GM12878 (cell line): ENCODE results near the gene ARHGAP45. TPM values are rescaled to one million over a fixed set of nuclear protein-coding genes. Genes with fewer than 3 reads are reported as not detected.
A peak's percentile ranks its signal among the peaks of the same experiment; 100 is the strongest.

Experiments used
- ATAC-seq: fragments of 200-7000 bp; cut with Tn5 transposase; 3 replicates; pipeline ENCODE4 v1.9.1; 2020; ENCODE audit warnings: mild to moderate bottlenecking, moderate library complexity
- BruUV-seq: library from RNA; stranded (reverse); fragments of 400-500 nt; replicated peaks from 2 replicates; lab custom pipeline; 2021; lab: Mats Ljungman, UMichigan
- CTCF ChIA-PET: fragments of 300-600 bp; sonication (Branson Sonifier 250); formaldehyde crosslinking; extraction: SDS; loops from one replicate; lab custom pipeline; 2021; ENCODE audit warnings: inconsistent platforms; lab: Yijun Ruan, JAX
- POLR2A ChIA-PET: fragments of 350-600 bp; formaldehyde crosslinking; extraction: SDS; loops from one replicate; lab custom pipeline; 2021; ENCODE audit warnings: inconsistent platforms; lab: Charles Lee
- RAD21 ChIA-PET: fragments of 300-600 bp; sonication (Branson Sonifier 250); formaldehyde crosslinking; loops from one replicate; lab custom pipeline; 2023; ENCODE audit warnings: antibody characterized with exemption; ENCODE audit not compliant: unreplicated experiment; lab: Charles Lee
- SMC1A ChIA-PET: fragments of 300-600 bp; sonication (Branson Sonifier 250); formaldehyde crosslinking; loops from one replicate; lab custom pipeline; 2023; ENCODE audit not compliant: unreplicated experiment, uncharacterized antibody; lab: Charles Lee
- DNase-seq: peaks from one replicate; pipeline ENCODE4 v3.0.0-alpha.2; 2011; ENCODE audit warnings: low read depth, low spot score
- FAIRE-seq: peaks from 3 replicates; lab custom pipeline; 2011; peaks lifted over from hg19 to GRCh38; lab: Jason Lieb, UNC
- H2AFZ ChIP-seq: 2 replicates; pipeline ENCODE4 v1.6.0; 2011; ENCODE audit warnings: low read depth, low read length, control low read depth; ENCODE audit not compliant: control insufficient read depth
- H3K27ac ChIP-seq: 2 replicates; pipeline ENCODE4 v1.5.1; 2011; ENCODE audit warnings: control low read depth; ENCODE audit not compliant: control insufficient read depth, insufficient read depth
- H3K27me3 ChIP-seq, 2 experiments: replicated peaks in 1 of 2; 2 replicates each; pipeline versions ENCODE4 v1.6.0 to v1.6.1; 2011; ENCODE audit warnings: low read length in 1 of 2; ENCODE audit not compliant: control insufficient read depth in 2 of 2, insufficient read depth in 2 of 2
- H3K36me3 ChIP-seq, 2 experiments: 2 replicates each; pipeline ENCODE4 v1.5.1; 2011; ENCODE audit warnings: low read length in 1 of 2; ENCODE audit not compliant: control insufficient read depth in 2 of 2, insufficient read depth in 2 of 2
- H3K4me1 ChIP-seq: 2 replicates; pipeline ENCODE4 v1.6.1; 2011; ENCODE audit warnings: mild to moderate bottlenecking, low read length, moderate library complexity, mixed read lengths; ENCODE audit not compliant: control insufficient read depth, insufficient read depth
- H3K4me2 ChIP-seq: 2 replicates; pipeline ENCODE4 v1.6.0; 2011; ENCODE audit warnings: control low read depth; ENCODE audit not compliant: control insufficient read depth, insufficient read depth
- H3K4me3 ChIP-seq: fragments of 200-600 bp; sonication (generic); 2 replicates; pipeline ENCODE4 v1.5.1; 2016
- H3K79me2 ChIP-seq: 2 replicates; pipeline ENCODE4 v1.6.0; 2011; ENCODE audit warnings: low read length; ENCODE audit not compliant: control insufficient read depth, insufficient read depth
- H3K9ac ChIP-seq: 2 replicates; pipeline ENCODE4 v1.8.0; 2011; ENCODE audit warnings: low read length, control low read depth, mixed read lengths; ENCODE audit not compliant: control insufficient read depth, insufficient read depth
- H3K9me3 ChIP-seq: replicated peaks from 3 replicates; pipeline ENCODE4 v1.5.1; 2011; ENCODE audit warnings: mild to moderate bottlenecking, low read length; ENCODE audit not compliant: control insufficient read depth, insufficient read depth
- H4K20me1 ChIP-seq: 2 replicates; pipeline ENCODE4 v1.6.0; 2011; ENCODE audit not compliant: control insufficient read depth, insufficient read depth
- CBFB ChIP-seq: IDR thresholded peaks from 2 replicates; pipeline ENCODE4 v1.6.1; 2016; ENCODE audit warnings: antibody characterized with exemption, low read depth
- MTA2 ChIP-seq: fragments of 450-650 bp; IDR thresholded peaks from 2 replicates; pipeline ENCODE4 v1.6.1; 2016; ENCODE audit warnings: low read depth, mild to moderate bottlenecking, moderate library complexity
- MTA3 ChIP-seq: IDR thresholded peaks from 2 replicates; pipeline ENCODE4 v1.6.1; 2012; ENCODE audit warnings: low read length, inconsistent platforms, borderline replicate concordance
- POLR2AphosphoS2 ChIP-seq: IDR thresholded peaks from 2 replicates; pipeline ENCODE4 v1.6.1; 2011; ENCODE audit warnings: low read depth, mild to moderate bottlenecking, low read length, improper control_type of control experiment, moderate library complexity
- SREBF2 ChIP-seq: IDR thresholded peaks from 2 replicates; pipeline ENCODE4 v1.6.1; 2012; ENCODE audit warnings: mild to moderate bottlenecking, low read length
- ZNF207 ChIP-seq: fragments of 450-650 bp; IDR thresholded peaks from 2 replicates; pipeline ENCODE4 v1.6.1; 2014; ENCODE audit warnings: antibody characterized with exemption, mild to moderate bottlenecking, borderline replicate concordance
- ZNF217 ChIP-seq: fragments of 450-650 bp; IDR thresholded peaks from 2 replicates; pipeline ENCODE4 v1.6.1; 2017; ENCODE audit warnings: antibody characterized with exemption, mild to moderate bottlenecking
- ZNF24 ChIP-seq: fragments of 450-650 bp; IDR thresholded peaks from 2 replicates; pipeline ENCODE4 v1.6.1; 2017; ENCODE audit warnings: antibody characterized with exemption, mild to moderate bottlenecking
- WGBS: methylation state at CpG from one replicate; pipeline ENCODE4 v1.1.6; 2016; ENCODE audit warnings: low lambda C conversion rate; ENCODE audit not compliant: insufficient replicate concordance, insufficient coverage; ENCODE audit errors: missing lambda C conversion rate; 5-methylcytosine and 5-hydroxymethylcytosine counted together
- in situ Hi-C: fragments of 300-500 bp; cut with MboI; formaldehyde crosslinking; loops from 9 replicates; pipeline ENCODE4 v1.14.3; 2018; ENCODE audit warnings: mixed read lengths
- intact Hi-C: fragments of 100-400 bp; cut with micrococcal nuclease; formaldehyde crosslinking; loops from one replicate; pipeline ENCODE4 v1.14.2; 2022; ENCODE audit not compliant: unreplicated experiment
- polyA plus RNA-seq, 11 experiments: library from polyadenylated mRNA; depleted of rRNA in 4 of 11; unstranded in 6 of 11; stranded (reverse) in 5 of 11; fragments of >200 nt; fragmentation: Nextera tagmentation in 4 of 11; fragmentation: Illumina TruSeq in 1 of 11; extraction: Ambion mirVana in 4 of 11; extraction: Trizol in 1 of 11; gene quantifications; 1 replicate in 1 of 11; 2 replicates in 10 of 11; pipeline versions ENCODE4 v1.2.1 to v1.2.3, GENCODE V29; 2011 to 2016; ENCODE audit warnings: inconsistent platforms in 2 of 11, missing spikeins in 2 of 11, low read depth in 1 of 11
- total RNA-seq, 4 experiments: library from RNA; depleted of rRNA in 3 of 4; stranded (reverse); fragments of >200 nt in 3 of 4; fragmentation: Illumina TruSeq in 1 of 4; extraction: Trizol in 1 of 4; gene quantifications; 2 replicates each; pipeline versions ENCODE4 v1.2.1 to v1.2.3, GENCODE V29; 2013 to 2021
- TF ChIP-seq, protein P1 (sequence below): fragments of 450-650 bp; IDR thresholded peaks from 2 replicates; pipeline ENCODE4 v1.6.1; 2018; ENCODE audit warnings: mild to moderate bottlenecking, low read depth, moderate library complexity; ENCODE audit not compliant: partially characterized antibody
- TF ChIP-seq, protein P2 (sequence below): fragments of 450-650 bp; formaldehyde crosslinking; IDR thresholded peaks from 2 replicates; pipeline ENCODE4 v1.4.0; 2022; ENCODE audit warnings: mild to moderate bottlenecking, moderate library complexity
- TF ChIP-seq, protein P3 (sequence below): IDR thresholded peaks from 2 replicates; pipeline ENCODE4 v1.6.1; 2012; ENCODE audit warnings: mild to moderate bottlenecking, low read depth, low read length
- TF ChIP-seq, protein P4 (sequence below): IDR thresholded peaks from 2 replicates; pipeline ENCODE4 v1.6.1; 2012; ENCODE audit warnings: low read depth, low read length, improper control_type of control experiment

Gene ARHGAP45
- total and polyA plus RNA-seq, 10 of the 15 experiments (the other 5 are each of a cell fraction or from before 2014, with no cell fraction given), result 1.4 to 151 (median 59.9) TPM

DNA sequence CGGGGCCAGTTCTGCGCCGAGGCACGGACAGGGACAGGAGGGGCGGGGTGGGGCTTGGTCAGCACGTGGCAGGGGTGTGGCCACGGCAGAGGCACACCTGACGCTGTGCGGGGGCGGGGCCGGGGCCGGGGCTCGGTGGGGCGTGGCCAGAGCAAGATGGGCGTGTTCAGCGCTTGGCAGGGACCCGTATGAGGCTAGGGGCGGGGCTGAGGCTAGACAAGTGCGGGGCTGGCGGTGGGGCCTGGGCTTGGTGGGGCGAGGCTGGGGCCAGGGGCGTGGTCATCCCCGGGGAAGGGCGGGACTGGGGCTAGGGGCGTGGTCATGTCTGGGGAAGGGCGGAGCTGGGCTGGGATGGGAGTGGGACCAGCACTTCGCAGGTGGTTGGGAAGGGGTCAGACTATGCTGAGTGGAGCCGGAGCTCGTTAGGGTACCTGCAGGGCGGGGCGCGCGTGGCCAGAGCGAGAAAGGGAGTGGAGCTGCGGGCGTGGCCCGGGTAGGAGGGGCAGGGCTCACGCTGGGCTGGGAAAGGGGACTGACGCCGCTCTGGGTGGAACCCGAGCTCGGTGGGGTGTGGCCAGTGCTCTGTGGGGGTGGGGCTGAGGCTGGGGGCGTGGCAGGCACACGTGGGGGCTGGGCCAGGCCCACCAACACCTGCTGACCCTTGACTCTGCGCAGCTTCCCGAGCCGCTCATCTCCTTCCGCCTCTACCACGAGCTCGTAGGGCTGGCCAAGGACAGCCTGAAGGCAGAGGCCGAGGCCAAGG is 15.4 kb downstream of the ARHGAP45 start:
- POLR2A ChIA-PET, result interaction anchor here (0.5 to 1.9 kb wide), 6 partner anchors 12 to 90 kb away, joined by 3 to 9 read pairs (median 4); partner anchors contain the start of genes CNN2 and POLR2E
- no peak for TF ChIP-seq SREBF2
- TF ChIP-seq ZNF217, result no peak
- TF ChIP-seq, protein P1, sequence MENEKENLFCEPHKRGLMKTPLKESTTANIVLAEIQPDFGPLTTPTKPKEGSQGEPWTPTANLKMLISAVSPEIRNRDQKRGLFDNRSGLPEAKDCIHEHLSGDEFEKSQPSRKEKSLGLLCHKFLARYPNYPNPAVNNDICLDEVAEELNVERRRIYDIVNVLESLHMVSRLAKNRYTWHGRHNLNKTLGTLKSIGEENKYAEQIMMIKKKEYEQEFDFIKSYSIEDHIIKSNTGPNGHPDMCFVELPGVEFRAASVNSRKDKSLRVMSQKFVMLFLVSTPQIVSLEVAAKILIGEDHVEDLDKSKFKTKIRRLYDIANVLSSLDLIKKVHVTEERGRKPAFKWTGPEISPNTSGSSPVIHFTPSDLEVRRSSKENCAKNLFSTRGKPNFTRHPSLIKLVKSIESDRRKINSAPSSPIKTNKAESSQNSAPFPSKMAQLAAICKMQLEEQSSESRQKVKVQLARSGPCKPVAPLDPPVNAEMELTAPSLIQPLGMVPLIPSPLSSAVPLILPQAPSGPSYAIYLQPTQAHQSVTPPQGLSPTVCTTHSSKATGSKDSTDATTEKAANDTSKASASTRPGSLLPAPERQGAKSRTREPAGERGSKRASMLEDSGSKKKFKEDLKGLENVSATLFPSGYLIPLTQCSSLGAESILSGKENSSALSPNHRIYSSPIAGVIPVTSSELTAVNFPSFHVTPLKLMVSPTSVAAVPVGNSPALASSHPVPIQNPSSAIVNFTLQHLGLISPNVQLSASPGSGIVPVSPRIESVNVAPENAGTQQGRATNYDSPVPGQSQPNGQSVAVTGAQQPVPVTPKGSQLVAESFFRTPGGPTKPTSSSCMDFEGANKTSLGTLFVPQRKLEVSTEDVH, result no peak
- TF ChIP-seq, protein P2, sequence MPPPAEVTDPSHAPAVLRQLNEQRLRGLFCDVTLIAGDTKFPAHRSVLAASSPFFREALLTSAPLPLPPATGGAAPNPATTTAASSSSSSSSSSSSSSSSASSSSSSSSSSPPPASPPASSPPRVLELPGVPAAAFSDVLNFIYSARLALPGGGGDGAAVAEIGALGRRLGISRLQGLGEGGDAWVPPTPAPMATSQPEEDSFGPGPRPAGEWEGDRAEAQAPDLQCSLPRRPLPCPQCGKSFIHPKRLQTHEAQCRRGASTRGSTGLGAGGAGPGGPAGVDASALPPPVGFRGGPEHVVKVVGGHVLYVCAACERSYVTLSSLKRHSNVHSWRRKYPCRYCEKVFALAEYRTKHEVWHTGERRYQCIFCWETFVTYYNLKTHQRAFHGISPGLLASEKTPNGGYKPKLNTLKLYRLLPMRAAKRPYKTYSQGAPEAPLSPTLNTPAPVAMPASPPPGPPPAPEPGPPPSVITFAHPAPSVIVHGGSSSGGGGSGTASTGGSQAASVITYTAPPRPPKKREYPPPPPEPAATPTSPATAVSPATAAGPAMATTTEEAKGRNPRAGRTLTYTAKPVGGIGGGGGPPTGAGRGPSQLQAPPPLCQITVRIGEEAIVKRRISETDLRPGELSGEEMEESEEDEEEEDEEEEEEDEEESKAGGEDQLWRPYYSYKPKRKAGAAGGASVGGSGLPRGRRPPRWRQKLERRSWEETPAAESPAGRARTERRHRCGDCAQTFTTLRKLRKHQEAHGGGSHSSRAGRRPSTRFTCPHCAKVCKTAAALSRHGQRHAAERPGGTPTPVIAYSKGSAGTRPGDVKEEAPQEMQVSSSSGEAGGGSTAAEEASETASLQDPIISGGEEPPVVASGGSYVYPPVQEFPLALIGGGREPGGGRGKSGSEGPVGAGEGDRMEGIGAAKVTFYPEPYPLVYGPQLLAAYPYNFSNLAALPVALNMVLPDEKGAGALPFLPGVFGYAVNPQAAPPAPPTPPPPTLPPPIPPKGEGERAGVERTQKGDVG (CRISPR knock-in tag), result no peak
- TF ChIP-seq ZNF24, result no peak
- no peak for TF ChIP-seq CBFB
- no peak for TF ChIP-seq POLR2AphosphoS2
- TF ChIP-seq, protein P3, sequence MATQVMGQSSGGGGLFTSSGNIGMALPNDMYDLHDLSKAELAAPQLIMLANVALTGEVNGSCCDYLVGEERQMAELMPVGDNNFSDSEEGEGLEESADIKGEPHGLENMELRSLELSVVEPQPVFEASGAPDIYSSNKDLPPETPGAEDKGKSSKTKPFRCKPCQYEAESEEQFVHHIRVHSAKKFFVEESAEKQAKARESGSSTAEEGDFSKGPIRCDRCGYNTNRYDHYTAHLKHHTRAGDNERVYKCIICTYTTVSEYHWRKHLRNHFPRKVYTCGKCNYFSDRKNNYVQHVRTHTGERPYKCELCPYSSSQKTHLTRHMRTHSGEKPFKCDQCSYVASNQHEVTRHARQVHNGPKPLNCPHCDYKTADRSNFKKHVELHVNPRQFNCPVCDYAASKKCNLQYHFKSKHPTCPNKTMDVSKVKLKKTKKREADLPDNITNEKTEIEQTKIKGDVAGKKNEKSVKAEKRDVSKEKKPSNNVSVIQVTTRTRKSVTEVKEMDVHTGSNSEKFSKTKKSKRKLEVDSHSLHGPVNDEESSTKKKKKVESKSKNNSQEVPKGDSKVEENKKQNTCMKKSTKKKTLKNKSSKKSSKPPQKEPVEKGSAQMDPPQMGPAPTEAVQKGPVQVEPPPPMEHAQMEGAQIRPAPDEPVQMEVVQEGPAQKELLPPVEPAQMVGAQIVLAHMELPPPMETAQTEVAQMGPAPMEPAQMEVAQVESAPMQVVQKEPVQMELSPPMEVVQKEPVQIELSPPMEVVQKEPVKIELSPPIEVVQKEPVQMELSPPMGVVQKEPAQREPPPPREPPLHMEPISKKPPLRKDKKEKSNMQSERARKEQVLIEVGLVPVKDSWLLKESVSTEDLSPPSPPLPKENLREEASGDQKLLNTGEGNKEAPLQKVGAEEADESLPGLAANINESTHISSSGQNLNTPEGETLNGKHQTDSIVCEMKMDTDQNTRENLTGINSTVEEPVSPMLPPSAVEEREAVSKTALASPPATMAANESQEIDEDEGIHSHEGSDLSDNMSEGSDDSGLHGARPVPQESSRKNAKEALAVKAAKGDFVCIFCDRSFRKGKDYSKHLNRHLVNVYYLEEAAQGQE, result no peak
- TF ChIP-seq, protein P4, sequence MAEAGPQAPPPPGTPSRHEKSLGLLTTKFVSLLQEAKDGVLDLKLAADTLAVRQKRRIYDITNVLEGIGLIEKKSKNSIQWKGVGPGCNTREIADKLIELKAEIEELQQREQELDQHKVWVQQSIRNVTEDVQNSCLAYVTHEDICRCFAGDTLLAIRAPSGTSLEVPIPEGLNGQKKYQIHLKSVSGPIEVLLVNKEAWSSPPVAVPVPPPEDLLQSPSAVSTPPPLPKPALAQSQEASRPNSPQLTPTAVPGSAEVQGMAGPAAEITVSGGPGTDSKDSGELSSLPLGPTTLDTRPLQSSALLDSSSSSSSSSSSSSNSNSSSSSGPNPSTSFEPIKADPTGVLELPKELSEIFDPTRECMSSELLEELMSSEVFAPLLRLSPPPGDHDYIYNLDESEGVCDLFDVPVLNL, result no peak
- no peak for TF ChIP-seq MTA2
- TF ChIP-seq ZNF207, result no peak
- TF ChIP-seq MTA3, result no peak

More for the DNA sequence above, 15.4 kb downstream of the ARHGAP45 start:
- Histone ChIP-seq H3K27ac (no peak overlapping the region), H3K36me3 (peaks cover 14 to 63% of the 10 kb centered on the region in 2 experiments; a peak in 3 of 4 replicates), H3K79me2 (peaks cover 4% of the 10 kb centered on the region), H4K20me1 (no peaks in the 10 kb centered on the region; the same call in 1 of the 2 replicates), H2AFZ (no peak overlapping the region), H3K4me3 (no peak overlapping the region), H3K4me1 (peaks cover 17% of the 10 kb centered on the region), H3K4me2 (no peak overlapping the region), H3K9me3 (no peaks in the 10 kb centered on the region), H3K27me3 (no peaks in the 10 kb centered on the region), H3K9ac (no peak overlapping the region)
- in situ Hi-C loops (no loop called here), intact Hi-C loops (no loop called here)
- CTCF ChIA-PET, result interaction anchor here (1.6 kb wide), 1 partner anchor 11 kb away, joined by 4 read pairs; no protein-coding TSS in a partner anchor
- RAD21 ChIA-PET, result interaction anchor here (0.9 kb wide), 1 partner anchor 15 kb away, joined by 3 read pairs; the partner anchor contains the start of gene ARHGAP45
- 51% methylated on average over 24 of the region's 51 CpGs for WGBS
- FAIRE-seq (peak; percentile 65), ATAC-seq (peak; percentile 85), DNase-seq (no peak)
- BruUV-seq, result no TSS peak
- SMC1A ChIA-PET, result interaction anchor here (1.2 kb wide), 2 partner anchors 14 to 21 kb away, joined by 3 to 5 read pairs; no protein-coding TSS in a partner anchor
